OCI-LY7 (cell line): ENCODE results near the gene AKR1E2.

Experiments
- EZH2phosphoT487 ChIP-seq: fragments of 200-600 bp; sonication (generic); IDR thresholded peaks from 2 replicates; pipeline ENCODE4 v1.6.1; 2018; ENCODE audit warnings: low read depth, borderline replicate concordance, mild to moderate bottlenecking, mixed run types, antibody characterized with exemption, low read length, moderate library complexity, mixed read lengths
- TF ChIP-seq, protein P1 (sequence below): fragments of 200-600 bp; sonication (generic); conservative IDR thresholded peaks from 2 replicates; pipeline ENCODE4 v1.5.1; 2014; ENCODE audit warnings: mild to moderate bottlenecking, antibody characterized with exemption, low read length, moderate library complexity, mixed read lengths

DNA sequence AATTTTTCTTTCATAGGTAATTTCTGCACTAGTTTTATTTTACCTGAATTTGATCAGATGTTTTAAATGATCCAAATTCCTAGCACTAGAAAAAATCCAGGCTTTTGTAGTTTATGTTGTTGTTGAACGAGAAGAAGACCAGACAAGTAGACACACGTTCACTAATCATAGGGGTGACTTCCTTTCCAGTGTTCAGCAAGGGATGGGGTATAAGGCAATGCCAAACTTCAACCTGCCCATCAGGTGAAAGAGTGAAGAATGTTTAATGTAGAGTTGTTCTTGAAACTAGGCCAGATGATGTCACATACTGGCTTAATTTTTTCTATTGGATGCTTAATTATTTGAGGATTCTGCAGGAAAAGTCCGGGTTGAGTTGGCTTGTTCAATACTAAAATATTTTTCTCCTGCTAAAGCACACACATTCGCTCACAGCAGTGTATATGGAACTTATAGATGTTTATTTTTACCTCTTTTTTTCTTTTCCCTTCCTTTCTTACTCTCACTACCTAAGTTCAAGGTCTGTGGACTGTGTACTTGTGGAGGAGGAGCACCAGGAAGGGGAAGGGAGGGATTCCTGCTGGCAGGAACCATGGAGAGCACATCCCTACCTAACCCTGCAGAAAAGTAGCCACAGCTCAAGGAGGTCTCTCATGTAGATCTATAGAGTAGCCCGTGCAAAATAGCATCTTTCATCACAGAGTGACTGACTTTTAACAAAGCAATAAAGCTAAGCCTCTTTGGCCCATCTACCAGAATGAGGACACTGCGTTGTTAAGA lies 23.1 kb upstream of the AKR1E2 start:
- TF ChIP-seq, protein P1, sequence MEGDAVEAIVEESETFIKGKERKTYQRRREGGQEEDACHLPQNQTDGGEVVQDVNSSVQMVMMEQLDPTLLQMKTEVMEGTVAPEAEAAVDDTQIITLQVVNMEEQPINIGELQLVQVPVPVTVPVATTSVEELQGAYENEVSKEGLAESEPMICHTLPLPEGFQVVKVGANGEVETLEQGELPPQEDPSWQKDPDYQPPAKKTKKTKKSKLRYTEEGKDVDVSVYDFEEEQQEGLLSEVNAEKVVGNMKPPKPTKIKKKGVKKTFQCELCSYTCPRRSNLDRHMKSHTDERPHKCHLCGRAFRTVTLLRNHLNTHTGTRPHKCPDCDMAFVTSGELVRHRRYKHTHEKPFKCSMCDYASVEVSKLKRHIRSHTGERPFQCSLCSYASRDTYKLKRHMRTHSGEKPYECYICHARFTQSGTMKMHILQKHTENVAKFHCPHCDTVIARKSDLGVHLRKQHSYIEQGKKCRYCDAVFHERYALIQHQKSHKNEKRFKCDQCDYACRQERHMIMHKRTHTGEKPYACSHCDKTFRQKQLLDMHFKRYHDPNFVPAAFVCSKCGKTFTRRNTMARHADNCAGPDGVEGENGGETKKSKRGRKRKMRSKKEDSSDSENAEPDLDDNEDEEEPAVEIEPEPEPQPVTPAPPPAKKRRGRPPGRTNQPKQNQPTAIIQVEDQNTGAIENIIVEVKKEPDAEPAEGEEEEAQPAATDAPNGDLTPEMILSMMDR: no peak
- TF ChIP-seq EZH2phosphoT487: no peak
